ENCODE results near the gene FAM222A.

DNA sequence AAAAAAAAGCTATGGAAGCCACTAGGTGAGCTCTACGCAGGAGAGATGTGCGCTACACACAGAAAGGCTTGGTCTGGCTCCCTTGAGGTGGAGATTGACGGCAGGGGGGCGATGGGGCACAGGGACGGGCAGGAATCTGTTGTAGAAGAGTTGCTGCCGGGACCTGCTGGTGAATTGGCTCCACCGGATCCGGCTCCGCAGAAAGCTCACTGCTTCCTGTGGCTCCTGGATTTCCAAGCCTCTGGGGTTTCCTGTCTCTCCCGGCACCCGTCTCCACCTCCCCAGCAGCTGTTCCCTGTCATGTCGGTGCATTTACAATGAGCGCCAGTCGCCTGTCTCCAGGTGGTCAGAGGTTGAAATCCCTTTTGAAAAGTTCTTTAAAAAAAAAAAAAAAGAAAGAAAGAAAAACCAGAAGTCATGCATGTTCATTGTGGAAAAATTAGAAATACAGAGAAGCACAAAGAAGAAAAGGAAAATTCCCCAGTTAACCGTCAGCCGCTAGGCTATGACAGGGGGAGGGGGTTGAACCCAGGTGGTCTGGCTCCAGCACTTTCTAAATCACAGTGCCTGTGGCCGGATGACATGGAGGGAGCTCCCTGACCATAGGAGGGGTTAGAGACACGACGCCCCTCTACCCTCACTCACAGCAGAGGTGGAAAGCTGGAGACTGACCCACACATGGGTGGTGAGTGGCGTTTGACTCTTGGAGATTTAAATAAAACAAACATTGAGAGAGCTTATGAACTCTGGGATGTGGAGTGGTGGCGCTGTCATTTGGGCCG lies 20.8 kb downstream of the FAM222A start:
- TF ChIP-seq POLR2AphosphoS5 (IDR thresholded peaks at IDR 0.05; ENCODE audit: low read depth, low read length), result no peak
- TF ChIP-seq, protein P1, sequence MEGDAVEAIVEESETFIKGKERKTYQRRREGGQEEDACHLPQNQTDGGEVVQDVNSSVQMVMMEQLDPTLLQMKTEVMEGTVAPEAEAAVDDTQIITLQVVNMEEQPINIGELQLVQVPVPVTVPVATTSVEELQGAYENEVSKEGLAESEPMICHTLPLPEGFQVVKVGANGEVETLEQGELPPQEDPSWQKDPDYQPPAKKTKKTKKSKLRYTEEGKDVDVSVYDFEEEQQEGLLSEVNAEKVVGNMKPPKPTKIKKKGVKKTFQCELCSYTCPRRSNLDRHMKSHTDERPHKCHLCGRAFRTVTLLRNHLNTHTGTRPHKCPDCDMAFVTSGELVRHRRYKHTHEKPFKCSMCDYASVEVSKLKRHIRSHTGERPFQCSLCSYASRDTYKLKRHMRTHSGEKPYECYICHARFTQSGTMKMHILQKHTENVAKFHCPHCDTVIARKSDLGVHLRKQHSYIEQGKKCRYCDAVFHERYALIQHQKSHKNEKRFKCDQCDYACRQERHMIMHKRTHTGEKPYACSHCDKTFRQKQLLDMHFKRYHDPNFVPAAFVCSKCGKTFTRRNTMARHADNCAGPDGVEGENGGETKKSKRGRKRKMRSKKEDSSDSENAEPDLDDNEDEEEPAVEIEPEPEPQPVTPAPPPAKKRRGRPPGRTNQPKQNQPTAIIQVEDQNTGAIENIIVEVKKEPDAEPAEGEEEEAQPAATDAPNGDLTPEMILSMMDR (IDR thresholded peaks at IDR 0.05), result no peak
- TF ChIP-seq, protein P2, sequence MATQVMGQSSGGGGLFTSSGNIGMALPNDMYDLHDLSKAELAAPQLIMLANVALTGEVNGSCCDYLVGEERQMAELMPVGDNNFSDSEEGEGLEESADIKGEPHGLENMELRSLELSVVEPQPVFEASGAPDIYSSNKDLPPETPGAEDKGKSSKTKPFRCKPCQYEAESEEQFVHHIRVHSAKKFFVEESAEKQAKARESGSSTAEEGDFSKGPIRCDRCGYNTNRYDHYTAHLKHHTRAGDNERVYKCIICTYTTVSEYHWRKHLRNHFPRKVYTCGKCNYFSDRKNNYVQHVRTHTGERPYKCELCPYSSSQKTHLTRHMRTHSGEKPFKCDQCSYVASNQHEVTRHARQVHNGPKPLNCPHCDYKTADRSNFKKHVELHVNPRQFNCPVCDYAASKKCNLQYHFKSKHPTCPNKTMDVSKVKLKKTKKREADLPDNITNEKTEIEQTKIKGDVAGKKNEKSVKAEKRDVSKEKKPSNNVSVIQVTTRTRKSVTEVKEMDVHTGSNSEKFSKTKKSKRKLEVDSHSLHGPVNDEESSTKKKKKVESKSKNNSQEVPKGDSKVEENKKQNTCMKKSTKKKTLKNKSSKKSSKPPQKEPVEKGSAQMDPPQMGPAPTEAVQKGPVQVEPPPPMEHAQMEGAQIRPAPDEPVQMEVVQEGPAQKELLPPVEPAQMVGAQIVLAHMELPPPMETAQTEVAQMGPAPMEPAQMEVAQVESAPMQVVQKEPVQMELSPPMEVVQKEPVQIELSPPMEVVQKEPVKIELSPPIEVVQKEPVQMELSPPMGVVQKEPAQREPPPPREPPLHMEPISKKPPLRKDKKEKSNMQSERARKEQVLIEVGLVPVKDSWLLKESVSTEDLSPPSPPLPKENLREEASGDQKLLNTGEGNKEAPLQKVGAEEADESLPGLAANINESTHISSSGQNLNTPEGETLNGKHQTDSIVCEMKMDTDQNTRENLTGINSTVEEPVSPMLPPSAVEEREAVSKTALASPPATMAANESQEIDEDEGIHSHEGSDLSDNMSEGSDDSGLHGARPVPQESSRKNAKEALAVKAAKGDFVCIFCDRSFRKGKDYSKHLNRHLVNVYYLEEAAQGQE (IDR thresholded peaks at IDR 0.05; ENCODE audit: insufficient read depth in 1 of 2, low read depth in 2 of 2, low read length in 1 of 2), result no peak
- no peak for TF ChIP-seq TCF7L2 (IDR thresholded peaks at IDR 0.05; ENCODE audit: low read depth, low read length)
